ENCODE data around the gene MYO10.
"Not testable (repeated sequence)": the region's sequence is repeated elsewhere in the genome, so short reads cannot be mapped to it uniquely, and the experiment has no call there.

The MYO10 gene

GRCh38 chr5:16668631-16669030 is 267.5 kb downstream of the MYO10 start:
- DNase-seq (ENCODE audit: low read depth): no peak

- DNase-seq (ENCODE audit: low read depth): no peak
Measured at GRCh38 chr5:16668194-16668593, 267.9 kb downstream of the MYO10 start.

GRCh38 chr5:16666883-16667398 is 269.1 kb downstream of the MYO10 start:
- DNase-seq (ENCODE audit: low read depth): no peak

GRCh38 chr5:16666130-16666882 is 269.8 kb downstream of the MYO10 start:
- DNase-seq (ENCODE audit: low read depth): no peak

GRCh38 chr5:16665601-16666000 is 270.5 kb downstream of the MYO10 start:
- no peak for DNase-seq (ENCODE audit: low read depth)

- DNase-seq (ENCODE audit: low read depth): no peak
Measured at GRCh38 chr5:16664368-16664767, 271.7 kb downstream of the MYO10 start.

GRCh38 chr5:16663840-16664239 is 272.2 kb downstream of the MYO10 start:
- no peak for DNase-seq (ENCODE audit: low read depth)

GRCh38 chr5:16661713-16662112 is 274.4 kb downstream of the MYO10 start:
- no peak for DNase-seq (ENCODE audit: low read depth)

- DNase-seq (ENCODE audit: low read depth): no peak
Measured at GRCh38 chr5:16660982-16661381, 275.1 kb downstream of the MYO10 start.

- no peak for DNase-seq (ENCODE audit: low read depth)
Measured at GRCh38 chr5:16659536-16659935, 276.6 kb downstream of the MYO10 start.

GRCh38 chr5:16656561-16657191 is 279.4 kb downstream of the MYO10 start:
- no peak for DNase-seq (ENCODE audit: low read depth)

GRCh38 chr5:16654647-16655334 is 281.3 kb downstream of the MYO10 start:
- DNase-seq (ENCODE audit: low read depth): no peak

- not testable (repeated sequence) for DNase-seq (ENCODE audit: low read depth)
Measured at GRCh38 chr5:16648739-16649138, 287.3 kb downstream of the MYO10 start.

- no peak for DNase-seq (ENCODE audit: low read depth)
Measured at GRCh38 chr5:16644301-16644889, 291.7 kb downstream of the MYO10 start.

- DNase-seq (ENCODE audit: low read depth): no peak
Measured at GRCh38 chr5:16642867-16643266, 293.2 kb downstream of the MYO10 start.

- no peak for DNase-seq (ENCODE audit: low read depth)
Measured at GRCh38 chr5:16639206-16639605, 296.9 kb downstream of the MYO10 start.

- no peak for DNase-seq (ENCODE audit: low read depth)
Measured at GRCh38 chr5:16628376-16628775, 307.7 kb downstream of the MYO10 start.

GRCh38 chr5:16626696-16627264 is 309.3 kb downstream of the MYO10 start:
- DNase-seq (ENCODE audit: low read depth): no peak

- DNase-seq (ENCODE audit: low read depth): no peak
Measured at GRCh38 chr5:16625096-16625495, 311.0 kb downstream of the MYO10 start.

- DNase-seq (ENCODE audit: low read depth): no peak
Measured at GRCh38 chr5:16619136-16619535, 317.0 kb downstream of the MYO10 start.

GRCh38 chr5:16618138-16618897 is 317.8 kb downstream of the MYO10 start:
- DNase-seq (ENCODE audit: low read depth): no peak

Measured in activated T-cell treated with anti-CD3 and anti-CD28 coated beads for 48 hours (primary cell).